B cell (primary cell): ENCODE results near the gene SPCS2. TPM values are rescaled to one million over a fixed set of nuclear protein-coding genes. Genes with fewer than 3 reads are reported as not detected.

Experiments used
- ATAC-seq: fragments of 200-7000 bp; cut with Tn5 transposase; one replicate; pipeline ENCODE4 v1.10.0; 2021; ENCODE audit warnings: low read depth, mild to moderate bottlenecking, moderate number of reproducible peaks, moderate library complexity
- CTCF ChIA-PET: fragments of 350-600 bp; sonication (Branson Sonifier 250); formaldehyde crosslinking; loops from one replicate; lab custom pipeline; 2021; ENCODE audit warnings: antibody characterized with exemption, inconsistent platforms; lab: Charles Lee
- POLR2A ChIA-PET: fragments of 350-600 bp; sonication (Branson Sonifier 250); formaldehyde crosslinking; loops from one replicate; lab custom pipeline; 2021; ENCODE audit warnings: antibody characterized with exemption; lab: Charles Lee
- DNase-seq: peaks from one replicate; pipeline ENCODE4 v3.0.0; 2013
- H2AFZ ChIP-seq: 2 replicates; pipeline ENCODE4 v1.6.1; 2012; ENCODE audit warnings: mild to moderate bottlenecking, low read depth, low read length; ENCODE audit not compliant: insufficient read depth, poor library complexity, severe bottlenecking
- H3K27ac ChIP-seq, 2 donors: 1 replicate in 1 of 2; 2 replicates in 1 of 2; pipeline ENCODE4 v1.5.1; 2012 to 2013; ENCODE audit warnings: low read length in 2 of 2, mild to moderate bottlenecking in 2 of 2, moderate library complexity in 1 of 2
- H3K27me3 ChIP-seq, 4 experiments: fragments of 200-600 bp in 1 of 4; sonication (generic) in 1 of 4; replicated peaks in 1 of 4; 1 replicate in 2 of 4; 2 replicates in 2 of 4; pipeline versions ENCODE4 v1.6.1 to v1.7.0; 2013 to 2016; ENCODE audit warnings: low read length in 3 of 4, mild to moderate bottlenecking in 2 of 4, mixed read lengths in 1 of 4, moderate library complexity in 1 of 4; ENCODE audit not compliant: insufficient read depth in 4 of 4, control insufficient read depth in 3 of 4; ENCODE audit errors: control extremely low read depth in 1 of 4
- H3K36me3 ChIP-seq, 2 experiments: replicated peaks in 1 of 2; 1 replicate in 1 of 2; 2 replicates in 1 of 2; pipeline versions ENCODE4 v1.6.1 to v1.7.1; 2013; ENCODE audit warnings: low read length in 1 of 2; ENCODE audit not compliant: insufficient read depth in 2 of 2, control insufficient read depth in 1 of 2; ENCODE audit errors: control extremely low read depth in 1 of 2, extremely low read depth in 1 of 2
- H3K4me1 ChIP-seq, 2 donors: fragments of 200-600 bp in 1 of 2; sonication (generic) in 1 of 2; 1 replicate in 1 of 2; 2 replicates in 1 of 2; pipeline versions ENCODE4 v1.5.1 to v1.6.1; 2013 to 2017; ENCODE audit warnings: low read length in 2 of 2; ENCODE audit not compliant: control insufficient read depth in 2 of 2, insufficient read depth in 2 of 2
- H3K4me2 ChIP-seq: replicated peaks from 2 replicates; pipeline ENCODE3; 2012; ENCODE audit warnings: mild to moderate bottlenecking, low read depth, low read length; ENCODE audit not compliant: poor library complexity, severe bottlenecking
- H3K4me3 ChIP-seq, 5 experiments: fragments of 200-600 bp in 1 of 5; sonication (generic) in 1 of 5; 1 replicate in 3 of 5; 2 replicates in 2 of 5; pipeline versions ENCODE4 v1.5.1 to v1.7.0; 2011 to 2016; ENCODE audit warnings: low read length in 4 of 5, mild to moderate bottlenecking in 4 of 5, low read depth in 2 of 5, control low read depth in 1 of 5, moderate library complexity in 1 of 5; ENCODE audit not compliant: insufficient read depth in 1 of 5; ENCODE audit errors: control extremely low read depth in 1 of 5, extremely low read depth in 1 of 5
- H3K79me2 ChIP-seq: fragments of 200-600 bp; sonication (generic); one replicate; pipeline ENCODE4 v1.6.0; 2016; ENCODE audit warnings: low read length; ENCODE audit not compliant: control insufficient read depth, insufficient read depth
- H3K9ac ChIP-seq: fragments of 200-600 bp; sonication (generic); 2 replicates; pipeline ENCODE4 v1.6.1; 2017; ENCODE audit warnings: mild to moderate bottlenecking, low read length, moderate library complexity
- H3K9me3 ChIP-seq, 3 donors: one replicate each; pipeline versions ENCODE4 v1.6.1 to v1.7.1; 2013; ENCODE audit warnings: low read length in 2 of 3; ENCODE audit not compliant: control insufficient read depth in 2 of 3, insufficient read depth in 1 of 3; ENCODE audit errors: control extremely low read depth in 1 of 3
- H4K20me1 ChIP-seq: 2 replicates; pipeline ENCODE4 v1.6.0; 2012; ENCODE audit warnings: mild to moderate bottlenecking, low read length; ENCODE audit not compliant: insufficient read depth, control insufficient read depth, poor library complexity, severe bottlenecking
- H3K27ac Mint-ChIP-seq: one replicate; pipeline ENCODE4 v1.8.0; 2021; ENCODE audit warnings: mixed read lengths
- H3K27me3 Mint-ChIP-seq: one replicate; pipeline ENCODE4 v1.8.0; 2021; ENCODE audit warnings: mixed read lengths
- H3K4me1 Mint-ChIP-seq: one replicate; pipeline ENCODE4 v1.8.0; 2021; ENCODE audit warnings: mixed read lengths
- H3K4me3 Mint-ChIP-seq: one replicate; pipeline ENCODE4 v1.8.0; 2021; ENCODE audit warnings: mixed read lengths
- H3K9me3 Mint-ChIP-seq: one replicate; pipeline ENCODE4 v1.8.0; 2022; ENCODE audit warnings: mixed read lengths; ENCODE audit not compliant: insufficient read depth
- CTCF ChIP-seq: fragments of 200-600 bp; IDR thresholded peaks from one replicate; pipeline ENCODE4 v1.8.0; 2022; ENCODE audit warnings: antibody characterized with exemption, mild to moderate bottlenecking
- EZH2 ChIP-seq: IDR thresholded peaks from 2 replicates; pipeline ENCODE4 v1.6.1; 2012; ENCODE audit warnings: borderline replicate concordance, low read depth, mild to moderate bottlenecking, moderate library complexity, low read length; ENCODE audit not compliant: insufficient read depth, poor library complexity, severe bottlenecking
- WGBS: methylation state at CpG from one replicate; pipeline ENCODE4 v1.1.5; 2013; ENCODE audit warnings: missing lambda C conversion rate; ENCODE audit not compliant: insufficient coverage; 5-methylcytosine and 5-hydroxymethylcytosine counted together
- intact Hi-C: fragments of 100-400 bp; cut with micrococcal nuclease; formaldehyde crosslinking; loops from one replicate; pipeline ENCODE4 v1.10.0; 2022
- polyA plus RNA-seq: library from polyadenylated mRNA; depleted of rRNA; stranded (reverse); fragments of >200 nt; gene quantifications from 2 replicates; pipeline ENCODE4 v1.2.3, GENCODE V29; 2012
- total RNA-seq, 2 donors: library from RNA; stranded (reverse); fragments of 120-200 nt in 1 of 2; gene quantifications; 1 replicate in 1 of 2; 2 replicates in 1 of 2; pipeline versions ENCODE4 v1.2.3 to v1.2.4, GENCODE V29; 2013 to 2022

Gene SPCS2
- total and polyA plus RNA-seq, 2 donors (not counting 1 experiment from before 2014, with no cell fraction given): 17.8 to 98.5 TPM

DNA sequence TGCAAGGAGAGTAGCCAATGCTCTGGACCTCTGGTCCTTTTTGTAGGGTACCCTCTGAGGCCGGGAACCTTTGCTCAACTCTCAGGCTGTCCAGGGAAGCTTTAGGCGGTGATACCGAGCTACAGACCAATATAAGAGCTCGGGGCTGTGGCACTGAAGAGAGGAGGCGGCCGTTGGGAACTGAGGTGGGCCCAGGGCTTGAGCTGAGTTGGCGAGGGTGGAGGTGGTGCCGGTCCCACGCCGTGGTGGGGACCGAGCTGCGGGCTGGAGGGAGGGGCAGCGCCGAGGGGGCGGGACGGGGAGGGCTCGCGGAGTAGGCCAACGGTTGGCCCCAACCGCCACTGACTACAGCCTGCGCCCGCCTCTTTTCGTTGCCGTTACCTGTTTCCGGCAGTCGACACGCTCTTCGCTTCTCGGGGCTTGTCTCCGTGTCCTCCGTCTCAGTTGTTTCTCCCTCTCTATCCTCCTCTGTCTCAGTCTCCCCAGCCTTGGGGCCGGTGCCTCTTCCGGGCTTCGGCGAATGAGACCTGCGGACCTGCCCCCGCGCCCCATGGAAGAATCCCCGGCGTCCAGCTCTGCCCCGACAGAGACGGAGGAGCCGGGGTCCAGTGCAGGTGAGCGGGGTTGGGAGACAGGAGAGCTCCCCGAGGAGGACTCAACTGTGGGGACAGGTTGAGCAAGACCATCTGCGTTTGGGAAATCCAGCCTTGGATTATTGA lies 39.6 kb downstream of the SPCS2 start, which contains the start of gene NEU3:
Gene NEU3, plus strand, starts transcription at position 393 of the 719 bp plus-strand sequence. Its CDS starts 128 bp downstream, at position 521.
- H3K4me1 Mint-ChIP-seq: peaks cover 40% of the 10 kb centered on the region
- peak; percentile 98 for ATAC-seq
- peak within 1 kb of the TSS; percentile 82 for H3K27ac Mint-ChIP-seq
- H3K4me3 ChIP-seq: peak within 1 kb of the TSS; percentile 66 to 99 (median 88)
- H3K79me2 ChIP-seq: peaks cover 18% of the 10 kb centered on the region
- H3K27ac ChIP-seq: peak within 1 kb of the TSS; percentile 67 to 93
- ChIA-PET POLR2A (interaction anchor here (0.7 to 1.3 kb wide), 2 partner anchors 38 to 40 kb away, joined by 3 to 4 read pairs; partner anchors contain the start of genes SPCS2 and XRRA1), CTCF (interaction anchor here (0.7 to 1.1 kb wide), 2 partner anchors 58 to 60 kb away, joined by 4 read pairs; no protein-coding TSS in a partner anchor)
- under 1% methylated on average over 46 of the region's 46 CpGs for WGBS
- H3K4me1 ChIP-seq: peaks cover 12 to 28% of the 10 kb centered on the region in 2 donors
- H3K4me3 Mint-ChIP-seq: peak within 1 kb of the TSS; percentile 95
- H3K9ac ChIP-seq: peak within 1 kb of the TSS; percentile 99
- intact Hi-C loops: loop anchor here (1.0 to 5.0 kb wide), 2 partner anchors 39 to 1394 kb away; partner anchors contain the start of genes GVQW3, SPCS2, THAP12 and XRRA1
- H2AFZ ChIP-seq: peak within 1 kb of the TSS; percentile 98
- TF ChIP-seq EZH2 (no peak), CTCF (no peak)
- H3K27me3 Mint-ChIP-seq: no peaks in the 10 kb centered on the region
- H3K36me3 ChIP-seq: peaks cover 0 to 1% of the 10 kb centered on the region in 2 experiments
- no peaks in the 10 kb centered on the region for H3K9me3 ChIP-seq
- H3K9me3 Mint-ChIP-seq: no peaks in the 10 kb centered on the region
- peak; percentile 88 for DNase-seq
- peak within 1 kb of the TSS; percentile 99 for H3K4me2 ChIP-seq
- no peaks in the 10 kb centered on the region for H3K27me3 ChIP-seq
- H4K20me1 ChIP-seq: no peaks in the 10 kb centered on the region
